ENCODE measurements around the gene MVB12B. TPM values are rescaled to one million over a fixed set of nuclear protein-coding genes. Genes with fewer than 3 reads are reported as not detected.

Gene MVB12B
- total RNA-seq, 4 donors from 2014 or later, result 7.9 to 28.9 (median 14.4) TPM

- H3K4me3 ChIP-seq, result no peak overlapping the region
- no peak for TF ChIP-seq CTCF (IDR thresholded peaks at IDR 0.05)
- TF ChIP-seq POLR2A (IDR thresholded peaks at IDR 0.05), result no peak
- DNase-seq, result no peak
- H3K4me1 ChIP-seq, result no peaks in the 10 kb centered on the region
- no peaks in the 10 kb centered on the region for H3K27me3 ChIP-seq
- no peaks in the 10 kb centered on the region for H3K9me3 ChIP-seq
- no peak overlapping the region for H3K27ac ChIP-seq
- H3K36me3 ChIP-seq, result peaks cover 0 to 6% (median 0%) of the 10 kb centered on the region in 3 donors
Observed at GRCh38 chr9:126485662-126486061, 159.0 kb downstream of the MVB12B start.

- TF ChIP-seq POLR2A (IDR thresholded peaks at IDR 0.05) (no peak), CTCF (IDR thresholded peaks at IDR 0.05) (no peak)
- H3K27ac ChIP-seq, result no peak overlapping the region
- no peaks in the 10 kb centered on the region for H3K4me1 ChIP-seq
- H3K9me3 ChIP-seq, result no peaks in the 10 kb centered on the region
- no peak overlapping the region for H3K4me3 ChIP-seq
- peaks cover 0 to 6% (median 0%) of the 10 kb centered on the region in 3 donors for H3K36me3 ChIP-seq
- no peaks in the 10 kb centered on the region for H3K27me3 ChIP-seq
- no peak for DNase-seq
Observed at GRCh38 chr9:126486276-126486675, 159.6 kb downstream of the MVB12B start.

- peaks cover 0 to under 1% (median 0%) of the 10 kb centered on the region in 3 donors for H3K36me3 ChIP-seq
- no peak for TF ChIP-seq POLR2A (IDR thresholded peaks at IDR 0.05)
- TF ChIP-seq CTCF (IDR thresholded peaks at IDR 0.05), result no peak
Observed at GRCh38 chr9:126487856-126488255, 161.2 kb downstream of the MVB12B start.

GRCh38 chr9:126488310-126488709 lies 161.7 kb downstream of the MVB12B start:
- Histone ChIP-seq H3K4me3 (no peak overlapping the region), H3K27ac (no peak overlapping the region), H3K4me1 (no peaks in the 10 kb centered on the region), H3K9me3 (no peaks in the 10 kb centered on the region), H3K27me3 (no peaks in the 10 kb centered on the region), H3K36me3 (no peaks in the 10 kb centered on the region)
- TF ChIP-seq POLR2A (IDR thresholded peaks at IDR 0.05) (no peak), CTCF (IDR thresholded peaks at IDR 0.05) (no peak)
- DNase-seq, result no peak

More at GRCh38 chr9:126487856-126488255, 161.2 kb downstream of the MVB12B start:
- H3K9me3 ChIP-seq, result no peaks in the 10 kb centered on the region
- DNase-seq, result no peak
- no peak overlapping the region for H3K4me3 ChIP-seq
- H3K4me1 ChIP-seq, result no peaks in the 10 kb centered on the region
- H3K27ac ChIP-seq, result no peak overlapping the region
- no peaks in the 10 kb centered on the region for H3K27me3 ChIP-seq

GRCh38 chr9:126488881-126489404 lies 162.3 kb downstream of the MVB12B start:
- DNase-seq, result no peak
- Histone ChIP-seq H3K36me3 (no peaks in the 10 kb centered on the region), H3K27ac (no peak overlapping the region), H3K9me3 (no peaks in the 10 kb centered on the region), H3K4me3 (no peak overlapping the region), H3K4me1 (no peaks in the 10 kb centered on the region), H3K27me3 (no peaks in the 10 kb centered on the region)
- no peak for TF ChIP-seq CTCF (IDR thresholded peaks at IDR 0.05)
- TF ChIP-seq POLR2A (IDR thresholded peaks at IDR 0.05), result no peak

Data from Peyer's patch (tissue), 4 donors.